ENCODE results near the gene PXN. TPM values are rescaled to one million over a fixed set of nuclear protein-coding genes. Genes with fewer than 3 reads are reported as not detected.
"Not testable (repeated sequence)": the region's sequence is repeated elsewhere in the genome, so short reads cannot be mapped to it uniquely, and the experiment has no call there.

PXN gene
- total RNA-seq, 2 experiments from 2014 or later = 229 to 230 TPM

DNA sequence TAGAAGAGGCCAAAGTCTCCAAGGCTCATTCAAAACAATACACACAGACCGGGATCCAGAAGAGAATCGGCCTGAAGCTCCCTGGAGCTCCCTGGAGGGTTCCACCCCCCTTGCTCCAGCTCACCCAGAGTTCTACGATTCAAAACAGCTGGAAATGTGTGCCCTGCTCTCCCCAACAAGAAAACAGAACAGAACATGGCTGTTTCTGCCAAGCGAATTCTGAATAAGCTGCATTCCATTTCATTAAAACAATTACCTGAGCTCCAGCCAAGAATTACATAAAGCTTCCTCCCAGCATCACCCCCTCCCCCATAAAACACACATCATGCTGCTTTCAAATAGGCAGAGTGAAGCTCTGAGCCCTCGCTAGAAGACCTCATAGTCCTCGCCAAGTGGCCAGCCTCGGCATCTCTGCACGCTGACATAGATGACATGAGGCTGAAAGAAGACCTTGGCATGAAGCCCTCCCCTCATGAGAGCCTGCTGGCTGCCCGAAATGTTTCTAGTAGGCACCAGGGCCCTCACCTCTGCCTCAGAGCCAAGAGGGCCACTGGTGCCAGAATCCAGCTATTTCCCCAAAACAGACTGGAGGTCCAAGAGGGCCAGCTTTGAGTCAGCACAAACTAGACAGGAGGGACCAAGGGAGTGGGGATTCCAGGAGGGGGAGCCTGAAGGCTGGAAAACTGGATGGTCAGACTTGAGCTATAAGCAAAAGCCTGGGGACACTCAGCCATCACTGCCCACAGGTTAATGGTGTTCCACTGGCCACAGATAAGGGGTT is 8.3 kb downstream of the PXN start:
- H3K4me1 ChIP-seq (ENCODE audit: insufficient read depth, low read length) = peaks cover 97% of the 10 kb centered on the region
- H3K27me3 ChIP-seq (ENCODE audit: control insufficient read depth in 1 of 2, insufficient read depth in 2 of 2, low read length in 2 of 2) = no peaks in the 10 kb centered on the region
- no peaks in the 10 kb centered on the region for H3K9me3 ChIP-seq (ENCODE audit: control insufficient read depth in 1 of 2, insufficient read depth in 1 of 2, low read length in 2 of 2)
- H3K4me3 ChIP-seq (ENCODE audit: low read length) = no peak overlapping the region
- TF ChIP-seq, protein P1, sequence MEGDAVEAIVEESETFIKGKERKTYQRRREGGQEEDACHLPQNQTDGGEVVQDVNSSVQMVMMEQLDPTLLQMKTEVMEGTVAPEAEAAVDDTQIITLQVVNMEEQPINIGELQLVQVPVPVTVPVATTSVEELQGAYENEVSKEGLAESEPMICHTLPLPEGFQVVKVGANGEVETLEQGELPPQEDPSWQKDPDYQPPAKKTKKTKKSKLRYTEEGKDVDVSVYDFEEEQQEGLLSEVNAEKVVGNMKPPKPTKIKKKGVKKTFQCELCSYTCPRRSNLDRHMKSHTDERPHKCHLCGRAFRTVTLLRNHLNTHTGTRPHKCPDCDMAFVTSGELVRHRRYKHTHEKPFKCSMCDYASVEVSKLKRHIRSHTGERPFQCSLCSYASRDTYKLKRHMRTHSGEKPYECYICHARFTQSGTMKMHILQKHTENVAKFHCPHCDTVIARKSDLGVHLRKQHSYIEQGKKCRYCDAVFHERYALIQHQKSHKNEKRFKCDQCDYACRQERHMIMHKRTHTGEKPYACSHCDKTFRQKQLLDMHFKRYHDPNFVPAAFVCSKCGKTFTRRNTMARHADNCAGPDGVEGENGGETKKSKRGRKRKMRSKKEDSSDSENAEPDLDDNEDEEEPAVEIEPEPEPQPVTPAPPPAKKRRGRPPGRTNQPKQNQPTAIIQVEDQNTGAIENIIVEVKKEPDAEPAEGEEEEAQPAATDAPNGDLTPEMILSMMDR (IDR thresholded peaks at IDR 0.05) = no peak
- no peaks in the 10 kb centered on the region for H3K27me3 Mint-ChIP-seq
- intact Hi-C loops (cut with DNase I, micrococcal nuclease) = no loop called here
- peak overlapping the region; percentile 77 for H3K4me3 Mint-ChIP-seq
- H3K27ac ChIP-seq (ENCODE audit: low read depth in 1 of 2, low read length in 2 of 2) = peak overlapping the region; percentile 33 to 51
- ChIA-PET POLR2A (interaction anchor here (0.6 to 14.3 kb wide), 6 partner anchors 8 to 57 kb away, joined by 3 to 198 read pairs (median 11); partner anchors contain the start of genes PXN, RNU4-1, RNU4-2 and RPLP0), CTCF (interaction anchor here (1.4 to 3.3 kb wide), 4 partner anchors 9 to 56 kb away, joined by 3 to 13 read pairs (median 7); partner anchors contain the start of genes PXN and RPLP0)
- no peak for ATAC-seq (ENCODE audit: poor library complexity)
- peak in 1 of 14 experiments; percentile 27 for DNase-seq
- peaks cover 31% of the 10 kb centered on the region for H3K36me3 ChIP-seq (ENCODE audit: insufficient read depth, low read length)
- peaks cover 55% of the 10 kb centered on the region for H3K36me3 Mint-ChIP-seq (ENCODE audit: low read depth)
- peak overlapping the region; percentile 95 for H3K27ac Mint-ChIP-seq
- peaks cover 89% of the 10 kb centered on the region for H3K4me1 Mint-ChIP-seq (ENCODE audit: low read depth)
- H3K9me3 Mint-ChIP-seq = no peaks in the 10 kb centered on the region

- Mint-ChIP-seq H3K4me1 (ENCODE audit: low read depth) (peaks cover 82% of the 10 kb centered on the region), H3K27ac (peak overlapping the region; percentile 95), H3K4me3 (peak overlapping the region; percentile 74), H3K27me3 (no peaks in the 10 kb centered on the region), H3K36me3 (ENCODE audit: low read depth) (peaks cover 44% of the 10 kb centered on the region), H3K9me3 (no peaks in the 10 kb centered on the region)
- H3K27ac ChIP-seq (ENCODE audit: low read depth in 1 of 2, low read length in 2 of 2) = peak overlapping the region; percentile 45 to 68
- intact Hi-C loops (cut with DNase I, micrococcal nuclease) = no loop called here
- DNase-seq = peak in 2 of 14 experiments; percentile 31 to 54
- no peak overlapping the region for H3K4me3 ChIP-seq (ENCODE audit: low read length)
- no peaks in the 10 kb centered on the region for H3K27me3 ChIP-seq (ENCODE audit: control insufficient read depth in 1 of 2, insufficient read depth in 2 of 2, low read length in 2 of 2)
- no peak for ATAC-seq (ENCODE audit: poor library complexity)
- H3K9me3 ChIP-seq (ENCODE audit: control insufficient read depth in 1 of 2, insufficient read depth in 1 of 2, low read length in 2 of 2) = no peaks in the 10 kb centered on the region
- ChIA-PET CTCF (interaction anchor here (1.0 to 6.0 kb wide), 4 partner anchors 8 to 26 kb away, joined by 3 to 52 read pairs (median 18); partner anchors contain the start of gene PXN), POLR2A (interaction anchor here (1.5 to 10.5 kb wide), 5 partner anchors 9 to 37 kb away, joined by 3 to 220 read pairs (median 143); partner anchors contain the start of genes PXN, RNU4-1 and RNU4-2)
- peaks cover 18% of the 10 kb centered on the region for H3K36me3 ChIP-seq (ENCODE audit: insufficient read depth, low read length)
- H3K4me1 ChIP-seq (ENCODE audit: insufficient read depth, low read length) = peaks cover 97% of the 10 kb centered on the region
- TF ChIP-seq, protein P1 (IDR thresholded peaks at IDR 0.05) = no peak
Observed at GRCh38 chr12:120254809-120255208, 10.7 kb downstream of the PXN start.

GRCh38 chr12:120253313-120253712 is 12.2 kb downstream of the PXN start:
- not testable (repeated sequence) for H3K27me3 Mint-ChIP-seq, H3K9me3 Mint-ChIP-seq
- POLR2A ChIA-PET = interaction anchor here (1.0 to 10.5 kb wide), 9 partner anchors 11 to 1973 kb away, joined by 3 to 220 read pairs (median 65); partner anchors contain the start of genes PXN, RNU4-1, RNU4-2 and RPLP0

More at GRCh38 chr12:120253313-120253712, 12.2 kb downstream of the PXN start:
- not testable (repeated sequence) for H3K9me3 ChIP-seq (ENCODE audit: control insufficient read depth in 1 of 2, insufficient read depth in 1 of 2, low read length in 2 of 2); H3K27me3 ChIP-seq (ENCODE audit: control insufficient read depth in 1 of 2, insufficient read depth in 2 of 2, low read length in 2 of 2)
- H3K27ac ChIP-seq (ENCODE audit: low read depth in 1 of 2, low read length in 2 of 2) = peak overlapping the region; percentile 45 to 68
- intact Hi-C loops (cut with DNase I, micrococcal nuclease) = loop anchor here in 1 of 2 experiments (1.0 kb wide), 1 partner anchor 22 kb away; no protein-coding TSS in a partner anchor
- H3K36me3 ChIP-seq (ENCODE audit: insufficient read depth, low read length) = peaks cover 19% of the 10 kb centered on the region
- DNase-seq (peak in 10 of 14 experiments; percentile 31 to 89 (median 58)), ATAC-seq (ENCODE audit: poor library complexity) (peak; percentile 50)
- H3K36me3 Mint-ChIP-seq (ENCODE audit: low read depth) = peaks cover 43% of the 10 kb centered on the region
- CTCF ChIA-PET = interaction anchor here (1.7 to 6.0 kb wide), 3 partner anchors 12 to 25 kb away, joined by 9 to 52 read pairs (median 33); partner anchors contain the start of gene PXN
- H3K27ac Mint-ChIP-seq = peak overlapping the region; percentile 95
- peaks cover 97% of the 10 kb centered on the region for H3K4me1 ChIP-seq (ENCODE audit: insufficient read depth, low read length)
- peak overlapping the region; percentile 39 for H3K4me3 ChIP-seq (ENCODE audit: low read length)
- H3K4me1 Mint-ChIP-seq (ENCODE audit: low read depth) = peaks cover 85% of the 10 kb centered on the region
- peak overlapping the region; percentile 81 for H3K4me3 Mint-ChIP-seq
